Stimulated activated CD8-positive, alpha-beta memory T cell treated with anti-CD3 and anti-CD28 coated beads, Interleukin-12 subunit alpha, Interleukin-12 subunit beta, amount 100 ng/mL, for 4 hours (primary cell): Measurements from ENCODE around the gene ATF7IP2.
"Not testable (repeated sequence)": the region's sequence is repeated elsewhere in the genome, so short reads cannot be mapped to it uniquely, and the experiment has no call there.

Experiments
- DNase-seq: peaks from one replicate; pipeline ENCODE4 v3.0.0-alpha.2; 2020; ENCODE audit warnings: low read depth

ATF7IP2 gene

DNA sequence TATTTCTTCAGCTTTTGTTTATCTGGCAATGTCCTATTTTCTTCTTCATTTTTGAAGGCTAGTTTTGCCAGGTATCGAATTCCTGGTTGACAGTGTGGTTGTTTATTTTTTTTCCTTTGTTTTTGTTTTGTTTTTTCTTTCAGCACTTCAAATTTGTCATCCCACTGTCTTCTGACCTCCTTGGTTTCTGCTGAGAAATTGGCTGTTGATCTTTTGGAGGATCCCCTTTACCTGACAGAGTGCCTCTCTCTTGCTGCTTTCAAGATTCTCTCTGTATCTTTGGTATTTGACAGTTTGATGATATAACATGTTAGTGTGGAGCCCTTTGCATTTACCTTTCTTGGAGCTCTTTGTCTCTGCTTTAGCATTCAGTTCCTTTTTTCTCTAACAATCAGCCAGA, 9.6 kb upstream of the ATF7IP2 start:
- DNase-seq, result no peak

DNA sequence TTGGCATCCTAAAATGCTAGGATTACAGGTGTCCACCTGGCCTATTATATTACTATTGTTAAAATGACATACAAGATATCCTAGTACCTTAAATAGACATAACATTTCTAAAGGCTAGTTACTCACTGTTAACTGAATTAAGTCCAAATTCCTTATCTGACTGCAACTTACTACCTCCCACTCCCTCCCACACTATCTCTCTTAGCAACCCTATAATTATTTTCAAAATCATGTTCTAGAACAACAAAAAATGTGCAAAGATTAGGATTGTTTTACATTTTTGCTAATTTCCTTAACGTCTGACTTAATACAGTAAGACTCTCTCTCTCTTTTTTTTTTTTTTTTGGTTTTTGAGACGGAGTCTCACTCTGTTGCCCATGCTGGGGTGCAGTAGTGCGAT, 2.2 kb upstream of the ATF7IP2 start:
- no peak for DNase-seq

DNA sequence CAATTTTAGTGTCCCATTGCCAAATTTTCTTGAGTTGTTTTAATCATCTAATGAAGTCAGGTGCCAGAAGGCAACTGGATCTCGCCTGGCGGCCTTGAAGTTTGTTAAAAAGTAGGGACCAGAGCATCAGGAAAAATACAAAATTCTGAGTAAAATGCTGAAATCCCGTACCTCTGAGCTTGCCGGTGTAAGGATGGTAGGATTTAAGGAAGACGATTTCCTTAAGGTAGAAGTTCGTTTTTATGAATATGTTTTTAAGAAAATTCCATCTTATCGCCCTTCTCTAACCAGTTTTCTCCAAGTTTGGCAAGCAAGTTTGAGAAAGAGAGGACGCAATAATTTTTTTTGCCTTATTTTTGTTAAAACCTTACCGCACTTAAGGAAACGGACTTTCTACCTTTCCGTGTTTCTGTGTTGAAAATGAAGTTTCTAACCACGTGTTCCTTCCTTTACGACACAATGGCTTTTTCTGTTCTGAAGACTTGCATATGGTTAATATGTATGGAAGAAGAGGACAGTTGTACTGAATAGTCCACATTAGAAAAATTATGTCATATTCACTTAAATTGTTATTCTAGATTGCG, 748 bp downstream of the ATF7IP2 start:
- no peak for DNase-seq

DNA sequence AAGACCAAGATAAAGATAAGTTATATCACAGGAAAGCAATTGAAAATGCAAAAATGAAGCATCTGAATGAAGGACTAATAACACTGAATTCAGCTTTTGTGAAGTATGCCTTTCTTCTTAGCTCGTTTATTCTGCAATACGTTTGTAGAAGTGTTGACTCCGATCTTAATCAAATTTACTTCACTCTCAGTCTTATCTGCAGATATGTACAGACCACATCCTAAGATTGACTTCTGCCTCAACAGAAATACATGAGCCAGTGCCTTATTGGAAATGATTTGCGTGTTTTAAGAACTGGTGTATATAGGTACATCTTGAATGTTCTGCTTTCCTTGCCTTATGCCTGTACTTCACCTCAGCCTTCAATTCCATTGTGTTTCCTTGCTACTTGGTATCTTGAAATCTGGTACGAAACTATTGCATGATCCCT, 1.3 kb downstream of the ATF7IP2 start:
- DNase-seq, result no peak

DNA sequence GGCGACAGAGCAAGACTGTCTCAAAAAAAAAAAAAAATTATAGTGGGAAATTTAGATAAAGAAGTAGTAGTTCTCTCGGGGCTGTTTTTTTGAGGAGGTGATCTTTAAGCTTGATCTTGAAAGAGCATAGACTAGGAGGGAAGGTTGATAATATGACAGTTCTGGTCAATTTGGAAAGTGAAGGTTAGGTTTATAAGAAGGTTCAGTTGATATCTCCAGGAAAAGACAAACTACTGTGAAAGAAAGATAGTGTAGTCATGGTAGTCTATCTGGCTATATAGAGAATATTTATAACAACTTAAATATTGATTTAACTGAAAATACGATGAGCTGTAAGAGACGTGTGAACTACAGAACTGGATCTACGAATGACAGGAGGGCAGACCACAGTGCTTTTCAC, 3.1 kb downstream of the ATF7IP2 start:
- DNase-seq, result no peak

DNA sequence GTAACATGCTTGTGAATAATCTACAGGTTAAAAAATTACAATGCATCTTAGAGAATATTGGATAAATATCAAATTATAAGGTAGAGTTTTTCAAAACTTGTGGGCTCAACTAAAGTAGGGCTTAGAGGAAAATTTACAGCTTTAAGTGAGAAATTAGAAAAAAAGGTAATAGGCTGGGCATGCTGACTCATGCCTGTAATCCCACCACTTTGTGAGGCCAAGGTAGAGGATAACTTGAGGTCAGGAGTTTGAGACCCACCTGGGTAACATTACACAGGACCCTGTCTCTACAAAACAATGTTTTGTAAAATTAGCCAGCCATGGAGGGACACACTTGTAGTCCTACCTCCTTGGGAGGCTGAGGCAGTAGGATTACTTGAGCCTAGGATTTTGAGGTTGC, 4.5 kb downstream of the ATF7IP2 start:
- DNase-seq, result no peak

DNA sequence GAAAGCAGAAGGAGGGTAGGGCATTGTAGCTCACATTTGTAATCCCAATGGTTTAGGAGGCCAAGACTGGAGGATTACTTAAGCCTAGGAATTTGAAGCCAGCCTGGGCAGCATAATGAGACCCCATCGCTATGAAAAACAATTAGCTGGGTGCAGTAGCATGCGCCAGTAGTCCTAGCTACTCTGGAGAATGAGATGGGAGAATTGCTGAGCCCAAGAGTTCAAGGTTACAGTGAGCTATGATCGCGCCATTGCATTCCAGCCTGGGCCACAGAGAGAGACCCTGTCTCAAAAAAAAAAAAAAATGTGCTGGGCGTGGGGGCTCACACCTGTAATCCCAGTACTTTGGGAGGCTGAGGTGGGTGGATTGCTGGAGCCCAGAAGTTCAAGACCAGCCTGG, 5.0 kb downstream of the ATF7IP2 start:
- DNase-seq, result no peak

DNA sequence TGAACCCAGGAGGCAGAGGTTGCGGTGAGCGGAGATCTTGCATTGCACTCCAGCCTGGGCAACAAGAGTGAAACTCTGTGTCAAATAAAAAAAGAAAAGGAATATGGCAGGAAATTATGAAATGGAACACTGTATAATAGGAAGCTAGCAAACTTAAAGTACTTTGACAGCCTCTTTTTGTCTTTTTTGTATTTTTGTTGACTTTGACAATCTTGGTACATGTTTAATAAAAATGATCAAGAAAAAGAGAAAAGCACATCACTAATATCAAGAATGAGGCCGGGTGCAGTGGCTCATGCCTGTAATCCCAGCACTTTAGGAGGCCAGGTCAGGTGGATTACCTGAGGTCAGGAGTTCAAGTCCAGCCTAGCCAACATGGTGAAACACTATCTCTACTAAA, 5.5 kb downstream of the ATF7IP2 start:
- DNase-seq, result no peak

DNA sequence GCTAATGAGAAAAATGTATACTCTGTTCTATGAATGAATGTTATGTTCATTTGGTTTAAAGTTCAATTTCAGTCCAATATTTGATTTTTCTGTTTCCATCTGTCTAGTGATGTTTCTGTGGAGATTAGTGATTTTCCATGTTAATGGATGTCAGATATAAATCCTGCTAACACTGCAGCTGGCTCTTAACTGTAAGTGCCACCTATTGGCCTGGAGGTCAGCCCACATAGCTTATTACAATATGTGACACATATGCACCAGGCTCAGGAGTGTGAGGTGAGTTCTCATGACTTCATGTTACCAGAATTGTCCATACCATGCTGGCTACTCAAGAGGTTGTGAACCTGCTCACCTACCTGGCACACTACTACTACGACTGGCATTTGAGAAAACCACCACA, 17.1 kb downstream of the ATF7IP2 start:
- no peak for DNase-seq

DNA sequence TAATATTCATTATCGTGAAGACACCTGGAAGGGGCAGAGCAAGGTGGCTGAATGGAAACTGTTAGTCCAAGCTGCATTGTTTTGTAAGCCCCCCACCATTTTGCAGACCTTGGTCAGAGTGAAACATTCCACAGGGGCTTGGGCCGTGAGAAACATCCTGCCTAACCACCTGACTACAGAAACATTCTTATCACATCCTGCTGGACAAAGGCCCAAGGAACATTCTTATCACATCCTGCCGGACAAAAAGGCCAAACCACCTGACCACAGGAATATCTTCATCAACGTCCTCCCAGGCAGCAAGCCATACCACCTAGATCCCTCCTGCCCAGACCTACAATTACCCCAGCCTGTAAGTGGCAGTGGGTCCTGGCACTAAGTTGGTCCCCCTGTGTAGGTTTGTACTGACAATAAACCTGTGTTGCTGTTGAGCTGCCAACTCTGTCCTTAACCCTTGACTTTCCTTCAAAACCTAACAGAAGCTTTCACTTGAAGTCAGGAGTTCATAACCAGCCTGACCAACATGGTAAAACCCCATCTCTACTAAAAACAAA, 19.6 kb downstream of the ATF7IP2 start:
- no peak for DNase-seq

DNA sequence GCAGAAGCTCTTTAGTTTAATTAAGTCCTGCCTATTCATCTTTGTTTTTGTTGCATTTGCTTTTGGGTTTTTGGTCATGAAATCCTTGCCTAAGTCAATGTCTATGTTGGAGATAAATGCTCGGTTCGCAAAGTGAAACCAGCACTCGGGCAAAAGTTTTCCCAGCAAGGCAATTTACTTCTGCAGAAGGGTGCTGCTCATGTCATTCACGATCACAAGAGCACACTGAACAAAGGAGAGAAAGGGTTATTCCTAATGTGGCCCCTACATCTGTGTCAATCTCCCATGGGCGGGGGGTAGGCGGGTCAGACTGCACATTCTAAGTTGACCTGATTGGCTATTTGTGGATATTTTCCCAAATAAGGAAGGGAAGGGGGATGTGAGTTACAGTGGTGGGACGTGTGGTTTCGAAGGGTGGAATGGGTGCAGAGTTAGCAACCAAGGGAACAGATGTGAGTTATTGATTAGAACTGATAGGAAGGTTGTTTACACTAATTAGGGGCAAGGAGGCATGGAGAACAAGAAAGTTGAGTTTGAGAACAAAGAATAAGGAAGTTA, 23.0 kb downstream of the ATF7IP2 start:
- DNase-seq, result no peak

DNA sequence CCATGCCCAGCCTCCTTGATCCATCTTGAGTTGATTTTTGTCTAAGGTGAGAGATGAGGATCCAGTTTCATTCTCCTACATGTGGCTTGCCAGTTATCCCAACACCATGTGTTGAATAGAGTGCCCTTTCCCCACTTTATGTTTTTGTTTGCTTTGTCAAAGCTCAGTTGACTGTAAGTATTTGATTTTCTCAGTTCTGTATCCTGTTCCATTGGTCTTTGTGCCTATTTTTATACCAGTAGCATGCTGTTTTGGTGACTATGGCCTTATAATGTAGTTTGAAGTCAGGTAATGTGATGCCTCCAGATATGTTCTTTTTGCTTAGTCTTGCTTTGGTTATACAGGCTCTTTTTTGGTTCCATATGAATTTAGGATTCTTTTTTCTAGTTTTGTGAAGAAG, 23.9 kb downstream of the ATF7IP2 start:
- DNase-seq, result not testable (repeated sequence)

DNA sequence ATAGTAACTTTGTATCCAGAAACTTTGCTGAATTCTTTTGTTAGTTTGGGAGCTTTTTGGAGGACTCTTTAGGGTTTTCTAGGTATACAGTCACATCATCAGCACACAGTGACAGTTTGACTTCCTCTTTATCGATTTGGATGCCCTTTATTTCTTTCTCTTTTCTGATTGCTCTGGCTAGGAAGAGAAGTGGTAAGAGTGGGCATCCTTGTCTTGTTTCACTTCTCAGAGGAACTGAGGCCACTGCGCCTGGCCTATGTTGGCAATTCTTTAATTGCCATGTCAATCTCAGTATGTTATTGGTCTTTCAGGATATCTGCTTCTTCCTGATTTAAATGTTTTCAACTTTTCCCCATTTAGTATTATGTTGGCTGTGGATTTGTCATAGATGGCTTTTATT, 24.6 kb downstream of the ATF7IP2 start:
- no peak for DNase-seq

DNA sequence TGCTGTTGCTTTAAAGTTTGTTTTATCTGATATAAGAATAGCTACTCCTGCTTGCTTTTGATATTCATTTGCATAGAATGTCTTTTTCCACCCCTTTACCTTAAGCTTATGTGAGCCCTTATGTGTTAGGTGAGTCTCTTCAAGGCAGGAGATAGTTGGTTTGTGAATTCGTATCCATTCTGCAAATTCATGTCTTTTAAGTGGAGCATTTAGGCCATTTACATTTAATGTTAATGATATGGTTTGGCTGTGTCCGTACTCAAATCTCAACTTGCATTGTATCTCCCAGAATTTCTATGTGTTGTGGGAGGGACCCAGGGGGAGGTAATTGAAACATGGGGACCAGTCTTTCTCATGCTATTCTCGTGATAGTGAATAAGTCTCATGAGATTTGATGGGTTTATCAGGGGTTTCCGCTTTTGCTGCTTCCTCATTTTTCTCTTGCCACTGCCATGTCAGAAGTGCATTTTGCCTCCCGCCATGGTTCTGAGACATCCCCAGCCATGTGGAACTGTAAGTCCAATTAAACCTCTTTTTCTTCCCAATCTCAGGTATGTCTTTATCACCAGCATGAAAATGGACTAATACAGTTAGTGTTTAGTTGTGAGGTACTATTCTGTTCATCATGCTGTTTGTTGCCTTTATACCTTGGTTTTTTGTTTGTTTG, 27.2 kb downstream of the ATF7IP2 start:
- DNase-seq, result no peak

DNA sequence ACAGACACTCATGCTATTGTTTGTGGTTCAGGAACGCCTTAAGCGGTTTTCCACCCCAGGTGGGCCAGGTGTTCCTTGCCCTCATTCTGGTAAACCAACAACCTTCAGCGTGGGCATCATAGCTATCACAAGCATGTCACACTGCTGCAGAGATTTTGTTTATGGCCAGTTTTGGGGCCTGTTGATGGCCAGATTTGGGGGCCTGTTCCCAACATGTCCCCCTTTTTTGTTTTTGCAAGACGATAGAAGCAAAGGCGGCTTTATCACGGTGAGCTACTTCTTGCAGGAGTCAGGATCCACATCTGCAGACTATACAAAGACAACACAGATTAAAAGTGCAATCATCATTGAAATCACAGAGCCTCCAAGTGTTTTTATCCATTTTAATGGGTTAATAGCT, 32.3 kb downstream of the ATF7IP2 start:
- not testable (repeated sequence) for DNase-seq

DNA sequence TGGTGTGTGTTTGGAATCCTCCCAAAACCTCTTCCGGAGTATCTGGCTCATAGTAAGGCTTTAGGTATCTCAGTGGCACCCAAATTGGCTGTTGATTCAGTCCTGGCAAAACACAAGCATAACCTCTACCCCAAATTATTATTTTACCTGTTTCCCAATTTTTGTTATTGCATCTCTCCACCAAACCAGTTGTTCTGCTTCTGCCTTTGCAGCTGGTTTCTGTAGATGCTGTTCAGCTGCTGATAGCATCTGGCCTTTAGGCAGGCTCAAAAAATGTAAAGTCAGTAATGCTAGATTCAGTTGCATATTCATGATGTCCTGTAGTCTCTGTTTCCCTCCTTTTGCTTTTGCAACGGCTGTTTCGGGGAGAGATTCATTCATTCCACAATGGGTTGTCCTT, 33.8 kb downstream of the ATF7IP2 start:
- DNase-seq, result no peak

DNA sequence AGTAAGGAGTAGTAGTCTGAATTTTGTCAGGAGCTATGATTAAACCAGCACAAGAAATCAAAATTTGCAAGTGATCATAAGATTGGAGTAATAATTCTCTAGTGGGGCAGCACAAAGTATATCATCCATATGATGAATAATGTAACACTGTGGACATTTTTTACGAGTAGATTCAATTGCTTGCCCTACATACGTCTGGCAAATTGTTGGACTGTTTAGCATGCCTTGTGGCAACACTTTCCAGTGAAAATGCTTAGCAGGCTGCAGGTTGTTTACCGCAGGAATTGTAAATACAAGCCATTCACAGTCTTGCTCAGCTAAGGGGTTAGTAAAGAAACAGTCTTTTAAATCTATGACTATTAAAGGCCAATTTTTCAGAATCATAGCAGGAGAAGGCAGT, 35.7 kb downstream of the ATF7IP2 start:
- no peak for DNase-seq

DNA sequence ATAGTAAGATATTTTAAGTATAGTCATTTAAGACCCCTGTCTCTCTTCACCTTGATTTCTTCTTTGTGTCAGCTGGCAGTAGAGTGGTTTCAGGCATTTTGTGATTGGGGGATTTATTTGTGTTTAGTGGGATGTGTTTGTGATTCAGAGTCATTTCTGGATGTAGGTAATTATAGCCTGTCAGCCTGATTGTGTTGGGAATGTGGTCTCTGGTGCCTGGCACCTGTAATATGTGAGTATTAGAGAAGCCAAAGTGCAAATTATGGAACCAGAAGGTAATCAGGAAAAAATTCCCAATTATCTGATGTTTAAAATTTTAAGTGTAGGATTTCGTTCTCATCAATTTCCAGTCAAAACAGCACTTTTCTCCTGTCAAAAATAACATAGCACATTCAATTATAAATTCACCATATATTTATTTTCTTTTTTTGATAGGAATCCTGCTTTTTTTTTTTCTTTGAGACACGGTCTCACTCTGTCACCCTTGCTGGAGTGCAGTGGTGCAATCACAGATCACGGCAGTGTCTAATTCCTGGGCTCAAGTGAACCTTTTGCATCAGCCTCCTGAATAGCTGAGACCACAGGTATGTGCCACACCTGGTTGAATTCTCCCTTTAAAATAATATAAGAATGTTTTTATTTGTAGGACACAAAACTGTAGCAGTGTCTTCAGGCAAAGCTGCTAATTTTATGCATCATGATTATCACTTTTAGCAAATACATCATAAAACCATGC, 42.7 kb downstream of the ATF7IP2 start:
- DNase-seq, result no peak

DNA sequence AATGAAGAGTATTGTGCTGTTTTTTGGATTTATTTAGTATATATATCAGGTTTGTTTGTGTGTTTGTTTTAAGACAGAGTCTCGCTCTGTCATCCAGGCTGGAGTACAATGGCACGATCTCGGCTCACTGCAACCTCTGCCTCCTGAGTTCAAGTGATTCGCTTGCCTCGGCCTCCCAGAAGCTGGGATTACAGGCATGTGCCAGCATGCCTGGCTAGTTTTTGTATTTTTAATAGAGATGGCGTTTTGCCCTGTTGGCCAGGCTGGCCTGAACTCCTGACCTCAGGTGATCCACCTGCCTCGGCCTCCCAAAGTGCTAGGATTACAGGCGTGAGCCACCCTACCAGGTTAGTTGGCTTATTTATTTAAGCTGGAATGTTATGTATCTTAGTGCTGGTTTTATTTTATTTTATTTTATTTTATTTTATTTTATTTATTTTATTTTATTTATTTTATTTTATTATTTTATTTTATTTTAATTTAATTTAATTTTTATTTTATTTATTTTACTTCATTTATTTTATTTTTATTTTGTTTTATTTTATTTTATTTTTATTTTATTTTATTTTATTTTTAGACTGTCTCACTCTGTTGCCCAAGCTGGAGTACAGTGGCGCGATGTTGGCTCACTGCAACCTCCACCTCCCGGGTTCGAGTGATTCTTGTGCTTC, 43.6 kb downstream of the ATF7IP2 start:
- not testable (repeated sequence) for DNase-seq

DNA sequence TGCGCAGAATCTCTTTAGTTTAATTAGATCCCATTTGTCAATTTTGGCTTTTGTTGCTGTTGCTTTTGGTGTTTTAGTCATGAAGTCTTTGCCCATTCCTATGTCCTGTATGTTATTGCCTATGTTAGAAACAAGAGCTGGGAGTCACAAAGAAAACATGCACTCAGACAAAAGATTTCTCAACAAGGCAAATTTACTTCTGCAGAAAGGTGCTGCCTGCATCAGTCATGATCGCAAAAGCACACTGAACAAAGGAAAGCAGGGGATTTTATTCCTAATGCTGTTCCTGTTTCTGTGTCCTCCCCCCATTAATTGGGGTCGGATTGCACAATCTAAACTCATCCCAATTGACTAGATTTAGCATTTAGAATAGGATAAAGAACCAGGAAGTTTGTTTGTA, 55.9 kb downstream of the ATF7IP2 start:
- DNase-seq, result no peak

DNA sequence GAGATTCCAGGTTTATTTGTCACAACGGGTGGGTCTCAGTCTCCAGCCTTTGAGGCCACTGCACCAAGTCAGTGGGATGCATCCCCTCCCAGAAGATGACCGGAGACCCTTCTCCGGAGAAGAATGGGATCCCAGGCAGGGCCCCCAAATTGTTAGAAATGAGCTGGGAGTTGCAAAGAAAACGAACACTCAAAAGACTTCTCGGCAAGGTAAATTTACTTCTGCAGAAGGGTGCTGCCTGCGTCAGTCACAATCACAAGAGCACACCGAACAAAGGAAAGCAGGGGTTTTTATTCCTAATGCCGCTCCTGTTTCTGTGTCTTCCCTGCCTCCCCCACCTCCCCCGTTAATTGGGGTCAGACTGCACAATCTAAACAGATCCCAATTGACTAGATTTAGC, 61.4 kb downstream of the ATF7IP2 start:
- DNase-seq, result no peak
